Measurements from ENCODE around the gene PRMT1. TPM values are rescaled to one million over a fixed set of nuclear protein-coding genes. Genes with fewer than 3 reads are reported as not detected.
A peak's percentile ranks its signal among the peaks of the same experiment; 100 is the strongest.

The PRMT1 gene
- total and polyA plus RNA-seq, 9 of the 15 experiments (the other 6 are each of a cell fraction or from before 2014, with no cell fraction given) = 13.3 to 464 (median 326) TPM

- TF ChIP-seq ZNF407 (IDR thresholded peaks at IDR 0.05; ENCODE audit: low read depth) = 0 out of 2 replicates have a peak, but pooled peaks have one; percentile 1
- TF ChIP-seq VEZF1 (CRISPR knock-in tag; IDR thresholded peaks at IDR 0.05) = peak; percentile 73
- peak; percentile 23; the same call in 1 of the 2 replicates for TF ChIP-seq C11orf30 (IDR thresholded peaks at IDR 0.05; ENCODE audit: low read depth)
- TF ChIP-seq NR2C2 (CRISPR knock-in tag; IDR thresholded peaks at IDR 0.05) = no peak
- TF ChIP-seq NR2C2 (tag; IDR thresholded peaks at IDR 0.05) = peak; percentile 74; the same call in 1 of the 2 replicates
- TF ChIP-seq, protein P1, sequence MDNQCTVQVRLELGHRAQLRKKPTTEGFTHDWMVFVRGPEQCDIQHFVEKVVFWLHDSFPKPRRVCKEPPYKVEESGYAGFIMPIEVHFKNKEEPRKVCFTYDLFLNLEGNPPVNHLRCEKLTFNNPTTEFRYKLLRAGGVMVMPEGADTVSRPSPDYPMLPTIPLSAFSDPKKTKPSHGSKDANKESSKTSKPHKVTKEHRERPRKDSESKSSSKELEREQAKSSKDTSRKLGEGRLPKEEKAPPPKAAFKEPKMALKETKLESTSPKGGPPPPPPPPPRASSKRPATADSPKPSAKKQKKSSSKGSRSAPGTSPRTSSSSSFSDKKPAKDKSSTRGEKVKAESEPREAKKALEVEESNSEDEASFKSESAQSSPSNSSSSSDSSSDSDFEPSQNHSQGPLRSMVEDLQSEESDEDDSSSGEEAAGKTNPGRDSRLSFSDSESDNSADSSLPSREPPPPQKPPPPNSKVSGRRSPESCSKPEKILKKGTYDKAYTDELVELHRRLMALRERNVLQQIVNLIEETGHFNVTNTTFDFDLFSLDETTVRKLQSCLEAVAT (IDR thresholded peaks at IDR 0.05) = peak in 1 of 2 experiments; percentile 73; a peak in 3 of 4 replicates
- TF ChIP-seq GABPA (tag; conservative IDR thresholded peaks at IDR 0.05; ENCODE audit: low read depth) = no peak; the same call in 1 of the 2 replicates
- TF ChIP-seq KDM1A (IDR thresholded peaks at IDR 0.05) = peak in 1 of 2 experiments; percentile 32; a peak in 1 of 4 replicates
- no peak for TF ChIP-seq SAP30 (IDR thresholded peaks at IDR 0.05; ENCODE audit: borderline replicate concordance, insufficient read depth, low read depth, low read length, poor library complexity, severe bottlenecking)
- TF ChIP-seq ZBTB7A (IDR thresholded peaks at IDR 0.05; ENCODE audit: borderline replicate concordance, control insufficient read depth, low read depth, low read length) = peak; percentile 42; the same call in 1 of the 2 replicates
- peak; percentile 55; the same call in 1 of the 2 replicates for TF ChIP-seq NR1H2 (CRISPR knock-in tag; IDR thresholded peaks at IDR 0.05)
- TF ChIP-seq TARDBP (IDR thresholded peaks at IDR 0.05) = 0 out of 2 replicates have a peak, but pooled peaks have one; percentile 18
- peak; percentile 29; the same call in 1 of the 2 replicates for TF ChIP-seq ZFX (CRISPR knock-in tag; IDR thresholded peaks at IDR 0.05)
- TF ChIP-seq U2AF1 (optimal IDR thresholded peaks at IDR 0.05; ENCODE audit: low read depth, low read length) = no peak
- peak; percentile 98 for TF ChIP-seq NRF1 (conservative IDR thresholded peaks at IDR 0.05 in 1 of 2, IDR thresholded peaks at IDR 0.05 in 1 of 2)
- peak; percentile 29 for TF ChIP-seq POLR2H (tag; IDR thresholded peaks at IDR 0.05; ENCODE audit: low read depth)
Measured at GRCh38 chr19:49665351-49666119, 11.5 kb upstream of the PRMT1 start, which contains the start of the genes BCL2L12 and IRF3 (continued).
